WTC11 (cell line): Measurements from ENCODE around the gene SMYD3. TPM values are rescaled to one million over a fixed set of nuclear protein-coding genes. Genes with fewer than 3 reads are reported as not detected.

Experiments
- ATAC-seq: fragments of 200-7000 bp; cut with Tn5 transposase; 2 replicates; pipeline ENCODE4 v1.10.0; 2021; ENCODE audit warnings: mild to moderate bottlenecking, moderate library complexity
- CTCF ChIA-PET: fragments of 300-600 bp; sonication (Branson Sonifier 250); formaldehyde crosslinking; loops from one replicate; lab custom pipeline; 2021; ENCODE audit warnings: antibody characterized with exemption; lab: Charles Lee
- POLR2A ChIA-PET: fragments of 350-600 bp; sonication (Branson Sonifier 250); formaldehyde crosslinking; loops from one replicate; lab custom pipeline; 2021; ENCODE audit warnings: antibody characterized with exemption; lab: Charles Lee
- DNase-seq: peaks from one replicate; pipeline ENCODE4 v3.0.0; 2021; ENCODE audit warnings: low spot score
- H3K27ac Mint-ChIP-seq: 2 replicates; pipeline ENCODE4 v1.8.0; 2021; ENCODE audit warnings: mixed read lengths
- H3K27me3 Mint-ChIP-seq: 2 replicates; pipeline ENCODE4 v1.8.0; 2021; ENCODE audit warnings: low read depth, mild to moderate bottlenecking, moderate library complexity, mixed read lengths
- H3K36me3 Mint-ChIP-seq: 2 replicates; pipeline ENCODE4 v1.8.0; 2021; ENCODE audit warnings: mixed read lengths
- H3K4me1 Mint-ChIP-seq: 2 replicates; pipeline ENCODE4 v1.8.0; 2022; ENCODE audit warnings: mixed read lengths
- H3K4me3 Mint-ChIP-seq: 2 replicates; pipeline ENCODE4 v1.8.0; 2021; ENCODE audit warnings: mild to moderate bottlenecking, moderate library complexity, mixed read lengths
- H3K9me3 Mint-ChIP-seq: 2 replicates; pipeline ENCODE4 v1.8.0; 2021; ENCODE audit warnings: mixed read lengths
- GTF2I ChIP-seq: fragments of 250-450 bp; sonication (Bioruptor Pico); conservative IDR thresholded peaks from 2 replicates; pipeline ENCODE4 v1.4.0; 2021; ENCODE audit warnings: mild to moderate bottlenecking
- IRF2 ChIP-seq: sonication (generic); formaldehyde crosslinking; IDR thresholded peaks from 2 replicates; pipeline ENCODE4 v1.8.0; 2022; ENCODE audit warnings: low read depth, missing genetic modification reagents, borderline replicate concordance
- NFATC4 ChIP-seq: fragments of 250-450 bp; sonication (Bioruptor Pico); IDR thresholded peaks from 2 replicates; pipeline ENCODE4 v1.9.0; 2021; ENCODE audit warnings: mild to moderate bottlenecking
- NR1H2 ChIP-seq: sonication (generic); formaldehyde crosslinking; IDR thresholded peaks from 2 replicates; pipeline ENCODE4 v1.9.0; 2021; ENCODE audit warnings: mild to moderate bottlenecking, moderate library complexity, missing genetic modification reagents
- SOX15 ChIP-seq: fragments of 250-450 bp; sonication (Bioruptor Pico); IDR thresholded peaks from 2 replicates; pipeline ENCODE4 v1.9.0; 2021; ENCODE audit warnings: mild to moderate bottlenecking
- SP1 ChIP-seq: sonication (generic); formaldehyde crosslinking; conservative IDR thresholded peaks from 2 replicates; pipeline ENCODE4 v1.8.1; 2022; ENCODE audit warnings: missing genetic modification reagents
- TCF7 ChIP-seq: sonication (generic); formaldehyde crosslinking; IDR thresholded peaks from 2 replicates; pipeline ENCODE4 v1.8.0; 2022; ENCODE audit warnings: mild to moderate bottlenecking, low read depth, missing genetic modification reagents, moderate library complexity
- TP53 ChIP-seq: sonication (generic); formaldehyde crosslinking; IDR thresholded peaks from 2 replicates; pipeline ENCODE4 v1.8.1; 2023; ENCODE audit warnings: mild to moderate bottlenecking, missing genetic modification reagents
- ZNF232 ChIP-seq: sonication (generic); formaldehyde crosslinking; IDR thresholded peaks from 2 replicates; pipeline ENCODE4 v1.8.0; 2022; ENCODE audit warnings: mild to moderate bottlenecking, missing genetic modification reagents
- ZNF671 ChIP-seq: fragments of 250-450 bp; sonication (Bioruptor Pico); IDR thresholded peaks from 2 replicates; pipeline ENCODE4 v1.8.0; 2021; ENCODE audit warnings: mild to moderate bottlenecking
- total RNA-seq: library from RNA; stranded (reverse); gene quantifications from 3 replicates; pipeline ENCODE4 v1.2.3, GENCODE V29; 2021
- TF ChIP-seq, protein P1 (sequence below): fragments of 250-450 bp; sonication (Bioruptor Pico); IDR thresholded peaks from 2 replicates; pipeline ENCODE4 v1.9.0; 2021; ENCODE audit warnings: mild to moderate bottlenecking, borderline replicate concordance
- TF ChIP-seq, protein P2 (sequence below): sonication (generic); formaldehyde crosslinking; IDR thresholded peaks from 2 replicates; pipeline ENCODE4 v1.8.0; 2022; ENCODE audit warnings: mild to moderate bottlenecking, missing genetic modification reagents
- TF ChIP-seq, protein P3 (sequence below): sonication (generic); formaldehyde crosslinking; IDR thresholded peaks from 2 replicates; pipeline ENCODE4 v1.8.0; 2023; ENCODE audit warnings: mild to moderate bottlenecking, missing genetic modification reagents

SMYD3 gene
- total RNA-seq, 1 experiment from 2014 or later: 21.4 TPM

DNA sequence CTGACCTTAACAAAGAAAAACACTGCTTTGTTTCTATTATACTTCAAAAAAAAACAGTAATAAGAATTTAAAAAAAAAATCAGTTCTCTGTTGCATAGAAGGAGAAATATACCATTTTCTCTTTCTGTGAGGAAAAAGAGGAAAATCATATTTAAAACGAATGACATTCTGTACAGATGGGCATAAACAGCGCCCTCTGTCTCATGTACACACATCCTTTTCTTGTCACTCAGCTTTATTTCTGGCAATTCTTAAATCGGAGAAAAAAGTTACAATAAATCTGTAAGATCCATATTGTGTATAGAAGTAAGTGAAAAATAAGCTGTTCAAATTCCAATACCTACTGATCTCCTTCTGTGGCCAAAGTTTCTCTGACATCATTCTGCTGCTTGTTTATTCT lies 245.4 kb downstream of the SMYD3 start:
- Mint-ChIP-seq H3K27ac (no peak overlapping the region), H3K36me3 (peaks cover 8% of the 10 kb centered on the region; the same call in 1 of the 2 replicates), H3K27me3 (no peaks in the 10 kb centered on the region), H3K4me1 (0 out of 2 replicates have a peak, but pooled peaks cover 5% of the 10 kb centered on the region), H3K9me3 (peaks cover 22% of the 10 kb centered on the region), H3K4me3 (no peak overlapping the region)
- ChIA-PET POLR2A (no interaction called here), CTCF (interaction anchor here (0.7 to 1.3 kb wide), 4 partner anchors 41 to 78 kb away, joined by 3 to 4 read pairs (median 3); no protein-coding TSS in a partner anchor)
- no peak for ATAC-seq
- DNase-seq: no peak
- TF ChIP-seq SOX15 (CRISPR knock-in tag) (no peak), NFATC4 (CRISPR knock-in tag) (no peak), GTF2I (no peak), SP1 (CRISPR knock-in tag) (no peak)
- TF ChIP-seq, protein P1, sequence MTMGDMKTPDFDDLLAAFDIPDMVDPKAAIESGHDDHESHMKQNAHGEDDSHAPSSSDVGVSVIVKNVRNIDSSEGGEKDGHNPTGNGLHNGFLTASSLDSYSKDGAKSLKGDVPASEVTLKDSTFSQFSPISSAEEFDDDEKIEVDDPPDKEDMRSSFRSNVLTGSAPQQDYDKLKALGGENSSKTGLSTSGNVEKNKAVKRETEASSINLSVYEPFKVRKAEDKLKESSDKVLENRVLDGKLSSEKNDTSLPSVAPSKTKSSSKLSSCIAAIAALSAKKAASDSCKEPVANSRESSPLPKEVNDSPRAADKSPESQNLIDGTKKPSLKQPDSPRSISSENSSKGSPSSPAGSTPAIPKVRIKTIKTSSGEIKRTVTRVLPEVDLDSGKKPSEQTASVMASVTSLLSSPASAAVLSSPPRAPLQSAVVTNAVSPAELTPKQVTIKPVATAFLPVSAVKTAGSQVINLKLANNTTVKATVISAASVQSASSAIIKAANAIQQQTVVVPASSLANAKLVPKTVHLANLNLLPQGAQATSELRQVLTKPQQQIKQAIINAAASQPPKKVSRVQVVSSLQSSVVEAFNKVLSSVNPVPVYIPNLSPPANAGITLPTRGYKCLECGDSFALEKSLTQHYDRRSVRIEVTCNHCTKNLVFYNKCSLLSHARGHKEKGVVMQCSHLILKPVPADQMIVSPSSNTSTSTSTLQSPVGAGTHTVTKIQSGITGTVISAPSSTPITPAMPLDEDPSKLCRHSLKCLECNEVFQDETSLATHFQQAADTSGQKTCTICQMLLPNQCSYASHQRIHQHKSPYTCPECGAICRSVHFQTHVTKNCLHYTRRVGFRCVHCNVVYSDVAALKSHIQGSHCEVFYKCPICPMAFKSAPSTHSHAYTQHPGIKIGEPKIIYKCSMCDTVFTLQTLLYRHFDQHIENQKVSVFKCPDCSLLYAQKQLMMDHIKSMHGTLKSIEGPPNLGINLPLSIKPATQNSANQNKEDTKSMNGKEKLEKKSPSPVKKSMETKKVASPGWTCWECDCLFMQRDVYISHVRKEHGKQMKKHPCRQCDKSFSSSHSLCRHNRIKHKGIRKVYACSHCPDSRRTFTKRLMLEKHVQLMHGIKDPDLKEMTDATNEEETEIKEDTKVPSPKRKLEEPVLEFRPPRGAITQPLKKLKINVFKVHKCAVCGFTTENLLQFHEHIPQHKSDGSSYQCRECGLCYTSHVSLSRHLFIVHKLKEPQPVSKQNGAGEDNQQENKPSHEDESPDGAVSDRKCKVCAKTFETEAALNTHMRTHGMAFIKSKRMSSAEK (CRISPR knock-in tag): no peak

DNA sequence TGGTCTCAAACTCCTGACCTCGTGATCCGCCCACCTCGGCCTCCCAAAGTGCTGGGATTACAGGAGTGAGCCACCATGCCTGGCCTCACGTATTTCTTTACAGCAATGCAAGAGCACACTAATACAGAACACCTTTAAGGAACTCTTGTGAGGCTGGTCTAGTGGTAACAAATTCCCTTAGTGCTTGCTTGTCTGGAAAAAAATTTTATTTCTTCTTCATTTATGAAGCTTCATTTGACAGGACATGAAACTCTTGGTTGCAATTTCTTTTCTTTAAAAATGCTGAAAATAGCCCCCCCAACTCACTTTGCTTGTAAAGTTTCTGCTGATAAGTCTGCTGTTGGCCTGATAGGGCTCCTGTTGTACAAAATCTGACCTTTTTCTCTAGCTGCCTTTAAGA lies 248.8 kb downstream of the SMYD3 start:
- DNase-seq (no peak), ATAC-seq (no peak)
- Mint-ChIP-seq H3K27me3 (no peaks in the 10 kb centered on the region), H3K27ac (no peak overlapping the region), H3K4me3 (no peak overlapping the region), H3K36me3 (peaks cover 8% of the 10 kb centered on the region; the same call in 1 of the 2 replicates), H3K9me3 (peaks cover 22% of the 10 kb centered on the region), H3K4me1 (0 out of 2 replicates have a peak, but pooled peaks cover 5% of the 10 kb centered on the region)
- ChIA-PET CTCF (no interaction called here), POLR2A (no interaction called here)
- TF ChIP-seq TP53 (CRISPR knock-in tag): no peak
- no peak for TF ChIP-seq ZNF671 (CRISPR knock-in tag)
- no peak for TF ChIP-seq TCF7 (CRISPR knock-in tag)

DNA sequence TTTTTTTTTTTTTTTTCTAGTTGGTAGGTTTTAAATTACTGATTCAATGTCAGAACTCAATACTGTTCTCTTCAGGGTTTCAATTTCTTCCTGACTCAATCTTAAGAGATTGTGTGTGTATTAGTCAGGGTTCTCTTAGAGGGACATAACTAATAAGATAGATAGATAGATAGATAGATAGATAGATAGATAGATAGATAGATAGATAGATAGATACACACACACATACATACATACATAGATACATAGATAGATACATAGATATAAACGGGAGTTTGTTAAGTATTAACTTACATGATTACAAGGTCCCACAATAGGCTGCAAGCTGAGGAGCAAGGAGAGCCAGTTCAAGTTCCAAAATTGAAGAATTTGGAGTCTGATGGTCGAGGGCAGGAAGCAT lies 251.3 kb downstream of the SMYD3 start:
- ATAC-seq: no peak
- no peaks in the 10 kb centered on the region for H3K4me1 Mint-ChIP-seq
- peaks cover 8% of the 10 kb centered on the region; the same call in 1 of the 2 replicates for H3K36me3 Mint-ChIP-seq
- no peak overlapping the region for H3K4me3 Mint-ChIP-seq
- CTCF ChIA-PET: no interaction called here
- peaks cover 22% of the 10 kb centered on the region for H3K9me3 Mint-ChIP-seq
- H3K27me3 Mint-ChIP-seq: no peaks in the 10 kb centered on the region
- POLR2A ChIA-PET: no interaction called here
- no peak for DNase-seq
- no peak overlapping the region for H3K27ac Mint-ChIP-seq
- TF ChIP-seq ZNF232 (CRISPR knock-in tag) (no peak), NR1H2 (CRISPR knock-in tag) (no peak), IRF2 (CRISPR knock-in tag) (no peak), ZNF671 (CRISPR knock-in tag) (no peak)
- TF ChIP-seq, protein P2, sequence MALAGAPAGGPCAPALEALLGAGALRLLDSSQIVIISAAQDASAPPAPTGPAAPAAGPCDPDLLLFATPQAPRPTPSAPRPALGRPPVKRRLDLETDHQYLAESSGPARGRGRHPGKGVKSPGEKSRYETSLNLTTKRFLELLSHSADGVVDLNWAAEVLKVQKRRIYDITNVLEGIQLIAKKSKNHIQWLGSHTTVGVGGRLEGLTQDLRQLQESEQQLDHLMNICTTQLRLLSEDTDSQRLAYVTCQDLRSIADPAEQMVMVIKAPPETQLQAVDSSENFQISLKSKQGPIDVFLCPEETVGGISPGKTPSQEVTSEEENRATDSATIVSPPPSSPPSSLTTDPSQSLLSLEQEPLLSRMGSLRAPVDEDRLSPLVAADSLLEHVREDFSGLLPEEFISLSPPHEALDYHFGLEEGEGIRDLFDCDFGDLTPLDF: no peak
- TF ChIP-seq, protein P3, sequence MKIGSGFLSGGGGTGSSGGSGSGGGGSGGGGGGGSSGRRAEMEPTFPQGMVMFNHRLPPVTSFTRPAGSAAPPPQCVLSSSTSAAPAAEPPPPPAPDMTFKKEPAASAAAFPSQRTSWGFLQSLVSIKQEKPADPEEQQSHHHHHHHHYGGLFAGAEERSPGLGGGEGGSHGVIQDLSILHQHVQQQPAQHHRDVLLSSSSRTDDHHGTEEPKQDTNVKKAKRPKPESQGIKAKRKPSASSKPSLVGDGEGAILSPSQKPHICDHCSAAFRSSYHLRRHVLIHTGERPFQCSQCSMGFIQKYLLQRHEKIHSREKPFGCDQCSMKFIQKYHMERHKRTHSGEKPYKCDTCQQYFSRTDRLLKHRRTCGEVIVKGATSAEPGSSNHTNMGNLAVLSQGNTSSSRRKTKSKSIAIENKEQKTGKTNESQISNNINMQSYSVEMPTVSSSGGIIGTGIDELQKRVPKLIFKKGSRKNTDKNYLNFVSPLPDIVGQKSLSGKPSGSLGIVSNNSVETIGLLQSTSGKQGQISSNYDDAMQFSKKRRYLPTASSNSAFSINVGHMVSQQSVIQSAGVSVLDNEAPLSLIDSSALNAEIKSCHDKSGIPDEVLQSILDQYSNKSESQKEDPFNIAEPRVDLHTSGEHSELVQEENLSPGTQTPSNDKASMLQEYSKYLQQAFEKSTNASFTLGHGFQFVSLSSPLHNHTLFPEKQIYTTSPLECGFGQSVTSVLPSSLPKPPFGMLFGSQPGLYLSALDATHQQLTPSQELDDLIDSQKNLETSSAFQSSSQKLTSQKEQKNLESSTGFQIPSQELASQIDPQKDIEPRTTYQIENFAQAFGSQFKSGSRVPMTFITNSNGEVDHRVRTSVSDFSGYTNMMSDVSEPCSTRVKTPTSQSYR: no peak
